C4-2B (cell line): Measurements from ENCODE around the gene LRIT1.

Experiments
- ZFX ChIP-seq: fragments of 450-650 bp; IDR thresholded peaks from 2 replicates; pipeline ENCODE4 v1.6.1; 2017
- TF ChIP-seq, protein P1 (sequence below): fragments of 450-650 bp; conservative IDR thresholded peaks from 2 replicates; pipeline ENCODE4 v1.5.1; 2017; ENCODE audit warnings: mild to moderate bottlenecking

- TF ChIP-seq, protein P1, sequence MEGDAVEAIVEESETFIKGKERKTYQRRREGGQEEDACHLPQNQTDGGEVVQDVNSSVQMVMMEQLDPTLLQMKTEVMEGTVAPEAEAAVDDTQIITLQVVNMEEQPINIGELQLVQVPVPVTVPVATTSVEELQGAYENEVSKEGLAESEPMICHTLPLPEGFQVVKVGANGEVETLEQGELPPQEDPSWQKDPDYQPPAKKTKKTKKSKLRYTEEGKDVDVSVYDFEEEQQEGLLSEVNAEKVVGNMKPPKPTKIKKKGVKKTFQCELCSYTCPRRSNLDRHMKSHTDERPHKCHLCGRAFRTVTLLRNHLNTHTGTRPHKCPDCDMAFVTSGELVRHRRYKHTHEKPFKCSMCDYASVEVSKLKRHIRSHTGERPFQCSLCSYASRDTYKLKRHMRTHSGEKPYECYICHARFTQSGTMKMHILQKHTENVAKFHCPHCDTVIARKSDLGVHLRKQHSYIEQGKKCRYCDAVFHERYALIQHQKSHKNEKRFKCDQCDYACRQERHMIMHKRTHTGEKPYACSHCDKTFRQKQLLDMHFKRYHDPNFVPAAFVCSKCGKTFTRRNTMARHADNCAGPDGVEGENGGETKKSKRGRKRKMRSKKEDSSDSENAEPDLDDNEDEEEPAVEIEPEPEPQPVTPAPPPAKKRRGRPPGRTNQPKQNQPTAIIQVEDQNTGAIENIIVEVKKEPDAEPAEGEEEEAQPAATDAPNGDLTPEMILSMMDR = peak; percentile 68
- no peak for TF ChIP-seq ZFX
These were observed 37.2 kb downstream of the LRIT1 start for GRCh38 chr10:84204122-84204521.
